GM06990 (cell line): ENCODE data around the gene LPCAT1.
"Not testable (repeated sequence)": the region's sequence is repeated elsewhere in the genome, so short reads cannot be mapped to it uniquely, and the experiment has no call there.

Experiments
- DNase-seq: peaks from one replicate; pipeline ENCODE4 v3.0.0-alpha.2; 2011; ENCODE audit not compliant: insufficient read length; ENCODE audit errors: extremely low read depth
- H3K27me3 ChIP-seq: replicated peaks from 2 replicates; pipeline ENCODE4 v1.6.0; 2011; ENCODE audit warnings: low read length; ENCODE audit not compliant: control insufficient read depth, insufficient read depth
- H3K36me3 ChIP-seq: 2 replicates; pipeline ENCODE4 v1.5.1; 2011; ENCODE audit warnings: low read length; ENCODE audit not compliant: control insufficient read depth, insufficient read depth
- H3K4me3 ChIP-seq: replicated peaks from 2 replicates; pipeline ENCODE4 v1.5.1; 2011; ENCODE audit warnings: low read depth, mild to moderate bottlenecking, control low read depth, low read length
- CTCF ChIP-seq: IDR thresholded peaks from 2 replicates; pipeline ENCODE4 v1.5.1; 2011; ENCODE audit warnings: low read length, control low read depth, mild to moderate bottlenecking, inconsistent platforms; ENCODE audit not compliant: insufficient read depth, poor library complexity, severe bottlenecking

Gene LPCAT1

DNA sequence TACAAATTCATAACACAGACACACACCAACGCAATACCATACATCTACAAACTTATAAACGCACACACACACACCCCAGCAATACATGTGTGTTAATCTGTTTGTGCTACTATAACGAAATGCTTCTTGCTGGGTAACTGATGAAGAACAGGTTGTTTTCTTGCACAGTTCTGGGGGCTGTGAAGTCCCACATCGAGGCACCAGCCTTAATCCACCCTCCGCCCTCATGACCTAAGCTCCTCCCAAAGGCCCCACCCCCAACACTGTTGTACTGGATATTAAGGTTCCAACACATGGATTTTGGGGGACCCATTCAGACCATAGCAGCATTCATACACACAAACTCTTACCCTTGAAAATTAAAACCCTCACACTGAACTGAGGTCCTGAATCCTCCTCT lies 38.8 kb upstream of the LPCAT1 start:
- no peak for DNase-seq
- no peak overlapping the region for H3K4me3 ChIP-seq
- no peaks in the 10 kb centered on the region for H3K27me3 ChIP-seq
- TF ChIP-seq CTCF = no peak
- no peaks in the 10 kb centered on the region; the same call in 1 of the 2 replicates for H3K36me3 ChIP-seq

DNA sequence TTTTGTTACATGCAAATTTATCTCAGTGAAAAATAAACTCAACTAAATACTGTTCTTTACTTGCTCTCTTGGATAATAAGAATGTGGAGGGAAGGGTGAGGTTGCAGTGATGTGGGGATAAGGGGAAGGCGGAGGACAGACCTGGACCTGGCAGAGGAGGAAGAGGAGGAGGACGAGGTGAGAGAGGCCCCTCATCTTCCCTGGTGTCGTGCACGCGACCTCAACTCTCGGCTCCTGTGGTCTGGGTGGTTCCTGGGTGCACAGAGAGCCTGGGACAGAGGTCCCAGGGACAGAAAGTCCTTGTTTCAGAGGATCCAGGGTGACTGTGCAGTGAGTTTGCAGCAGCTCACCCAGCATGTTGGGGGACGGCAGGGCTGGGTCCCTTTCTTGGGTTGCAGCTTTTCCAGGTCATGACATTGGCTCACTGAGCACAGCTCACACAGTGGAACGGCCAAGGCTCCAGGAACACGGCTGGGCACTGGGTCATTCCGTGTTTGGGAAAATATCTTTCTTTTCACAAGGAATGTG lies 37.7 kb upstream of the LPCAT1 start:
- Histone ChIP-seq H3K4me3 (no peak overlapping the region), H3K36me3 (no peaks in the 10 kb centered on the region), H3K27me3 (no peaks in the 10 kb centered on the region; the same call in 1 of the 2 replicates)
- TF ChIP-seq CTCF = no peak
- no peak for DNase-seq

DNA sequence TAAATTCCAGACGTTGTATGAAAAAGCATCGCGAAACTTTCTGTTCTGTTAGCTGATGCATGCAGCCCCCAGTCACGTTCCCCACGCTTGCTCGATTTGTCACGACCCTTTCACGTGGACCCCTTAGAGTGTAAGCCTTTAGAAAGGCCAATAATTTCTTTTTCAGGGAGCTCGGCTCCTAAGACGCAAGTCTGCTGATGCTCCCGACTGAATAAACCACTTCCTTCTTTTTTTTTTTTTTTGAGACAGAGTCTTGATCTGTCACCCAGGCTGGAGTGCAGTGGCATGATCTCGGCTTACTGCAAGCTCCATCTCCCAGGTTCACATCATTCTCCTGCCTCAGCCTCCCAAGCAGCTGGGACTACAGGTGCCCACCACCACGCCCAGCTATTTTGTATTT lies 36.7 kb upstream of the LPCAT1 start:
- not testable (repeated sequence) for H3K36me3 ChIP-seq, H3K4me3 ChIP-seq, DNase-seq, H3K27me3 ChIP-seq

DNA sequence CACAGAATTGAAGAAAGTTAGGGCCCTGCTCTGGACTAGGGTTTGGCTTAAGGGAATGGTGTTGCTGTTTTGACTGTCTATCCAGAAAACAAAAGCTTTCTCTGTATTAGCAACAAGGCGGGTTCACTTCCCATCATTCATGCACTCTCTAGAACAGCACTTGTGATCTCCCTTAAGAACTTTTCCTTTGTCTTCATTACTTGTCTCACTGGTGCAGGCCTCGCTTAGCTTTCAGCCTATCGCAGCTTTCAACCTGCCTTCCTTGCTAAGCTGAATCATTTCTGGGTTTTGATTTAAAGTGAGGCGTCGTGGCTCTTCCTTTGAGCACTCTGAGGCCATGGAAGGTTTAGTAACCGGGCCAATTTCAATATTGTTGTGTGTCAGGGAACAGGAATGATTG lies 35.2 kb upstream of the LPCAT1 start:
- Histone ChIP-seq H3K27me3 (no peaks in the 10 kb centered on the region; the same call in 1 of the 2 replicates), H3K4me3 (no peak overlapping the region), H3K36me3 (no peaks in the 10 kb centered on the region)
- DNase-seq = no peak
- TF ChIP-seq CTCF = no peak

GRCh38 chr5:1557114-1557873 lies 33.5 kb upstream of the LPCAT1 start:
- no peak for DNase-seq
- no peaks in the 10 kb centered on the region; the same call in 1 of the 2 replicates for H3K27me3 ChIP-seq
- TF ChIP-seq CTCF = no peak

DNA sequence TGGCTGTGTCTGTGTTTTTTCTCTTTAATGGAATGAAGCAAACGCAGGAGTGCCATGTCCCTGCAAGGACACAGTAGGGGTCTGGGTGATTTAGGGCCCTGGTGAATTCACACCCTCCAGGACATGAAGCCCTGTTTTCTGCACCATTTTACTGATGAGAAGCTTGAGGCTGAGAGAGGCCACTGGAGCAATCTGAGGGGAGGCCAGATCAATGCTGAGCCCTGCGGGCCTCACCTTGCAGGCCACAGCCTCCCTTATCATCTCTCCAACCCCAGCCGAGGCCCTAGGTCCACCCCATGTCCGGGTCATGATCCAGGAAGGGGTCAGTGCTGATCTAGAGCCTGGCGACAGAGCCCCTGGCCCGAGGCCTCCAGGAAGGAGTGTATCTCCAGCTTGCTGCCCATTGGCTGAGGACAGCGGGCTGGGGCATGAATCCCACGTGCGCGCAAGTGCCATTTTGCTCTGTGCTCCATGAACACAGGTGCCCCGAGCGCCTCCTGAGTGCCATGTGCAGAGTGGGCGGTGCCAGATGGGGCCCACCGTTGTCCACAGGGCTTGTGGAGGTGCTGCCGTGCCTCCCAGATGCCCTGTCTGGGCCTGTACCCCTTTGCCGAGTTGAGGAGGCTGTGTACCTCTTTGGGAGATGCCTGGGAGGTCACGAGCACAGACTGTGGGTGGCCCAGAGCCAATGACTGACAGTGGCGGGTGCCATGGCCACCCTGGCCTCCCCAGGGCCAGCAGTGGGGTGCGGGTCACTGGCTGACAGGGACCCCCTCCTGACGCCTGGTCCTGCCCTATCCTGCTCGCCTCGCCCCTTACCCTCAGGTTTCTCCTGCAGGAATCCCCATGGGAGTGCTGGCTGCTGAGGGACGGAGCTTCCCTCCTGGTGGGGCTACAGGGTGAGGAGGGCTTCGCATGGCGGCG lies 32.3 kb upstream of the LPCAT1 start:
- H3K36me3 ChIP-seq = no peaks in the 10 kb centered on the region
- no peaks in the 10 kb centered on the region; the same call in 1 of the 2 replicates for H3K27me3 ChIP-seq
- no peak overlapping the region for H3K4me3 ChIP-seq
- no peak for DNase-seq
- no peak for TF ChIP-seq CTCF

More at GRCh38 chr5:1557114-1557873, 33.5 kb upstream of the LPCAT1 start:
- Histone ChIP-seq H3K4me3 (no peak overlapping the region), H3K36me3 (no peaks in the 10 kb centered on the region)
